SK-N-SH (cell line): ENCODE measurements around the gene ROR2. TPM values are rescaled to one million over a fixed set of nuclear protein-coding genes. Genes with fewer than 3 reads are reported as not detected.

Experiments
- CTCF ChIA-PET: fragments of 300-600, 350-600 bp; formaldehyde crosslinking; extraction: SDS; loops from one replicate; lab custom pipeline; 2021; lab: Yijun Ruan, JAX
- POLR2A ChIA-PET: fragments of 350-600 bp; sonication (Branson Sonifier 250); formaldehyde crosslinking; extraction: SDS; loops from one replicate; lab custom pipeline; 2020; ENCODE audit warnings: antibody characterized with exemption, inconsistent platforms; lab: Yijun Ruan, JAX
- DNase-seq: peaks from one replicate; pipeline ENCODE4 v3.0.0; 2012
- H2AFZ ChIP-seq: fragments of 200-600 bp; sonication (generic); 2 replicates; pipeline ENCODE4 v1.8.1; 2016; ENCODE audit warnings: antibody characterized with exemption, mild to moderate bottlenecking, low read depth
- H3F3A ChIP-seq: fragments of 200-600 bp; sonication (generic); replicated peaks from 2 replicates; pipeline ENCODE3; 2016; ENCODE audit warnings: antibody characterized with exemption, mild to moderate bottlenecking; ENCODE audit not compliant: insufficient read depth
- H3K27ac ChIP-seq, 2 experiments: fragments of 200-500 bp in 1 of 2; fragments of 200-600 bp in 1 of 2; sonication (Bioruptor generic) in 1 of 2; sonication (generic), shearing (Covaris generic) in 1 of 2; 2 replicates each; pipeline versions ENCODE4 v1.5.1 to v1.6.1; 2014 to 2016; ENCODE audit warnings: low read depth in 2 of 2, inconsistent platforms in 1 of 2, low read length in 1 of 2, mild to moderate bottlenecking in 1 of 2, mixed read lengths in 1 of 2
- H3K27me3 ChIP-seq: fragments of 200-600 bp; sonication (generic), shearing (Covaris generic); 2 replicates; pipeline ENCODE4 v1.6.1; 2016; ENCODE audit warnings: mixed run types; ENCODE audit not compliant: insufficient read depth
- H3K36me3 ChIP-seq, 2 experiments: fragments of 200-500 bp in 1 of 2; fragments of 200-600 bp in 1 of 2; sonication (Bioruptor generic) in 1 of 2; sonication (generic) in 1 of 2; replicated peaks in 1 of 2; 2 replicates each; pipeline versions ENCODE3 to v1.5.1; 2014 to 2016; ENCODE audit warnings: low read length in 1 of 2, mild to moderate bottlenecking in 1 of 2; ENCODE audit not compliant: insufficient read depth in 2 of 2, control insufficient read depth in 1 of 2
- H3K4me1 ChIP-seq, 2 experiments: fragments of 200-500 bp in 1 of 2; fragments of 200-600 bp in 1 of 2; sonication (Bioruptor generic) in 1 of 2; sonication (generic), shearing (Covaris generic) in 1 of 2; 2 replicates each; pipeline versions ENCODE4 v1.5.1 to v1.6.1; 2014 to 2016; ENCODE audit warnings: low read depth in 1 of 2, low read length in 1 of 2, mixed run types in 1 of 2; ENCODE audit not compliant: insufficient read depth in 2 of 2, control insufficient read depth in 1 of 2
- H3K4me2 ChIP-seq: fragments of 200-600 bp; sonication (generic), shearing (Covaris generic); 2 replicates; pipeline ENCODE4 v1.6.1; 2017; ENCODE audit warnings: mixed run types
- H3K4me3 ChIP-seq, 2 experiments: fragments of 200-500 bp in 1 of 2; fragments of 200-600 bp in 1 of 2; sonication (Bioruptor generic) in 1 of 2; sonication (generic), shearing (Covaris generic) in 1 of 2; 2 replicates each; pipeline versions ENCODE4 v1.5.1 to v1.8.1; 2014 to 2016; ENCODE audit warnings: low read depth in 2 of 2, inconsistent platforms in 1 of 2, low read length in 1 of 2, mild to moderate bottlenecking in 1 of 2, mixed read lengths in 1 of 2, moderate library complexity in 1 of 2
- H3K79me2 ChIP-seq: fragments of 200-600 bp; sonication (generic); 2 replicates; pipeline ENCODE4 v1.8.1; 2017; ENCODE audit warnings: mild to moderate bottlenecking; ENCODE audit not compliant: insufficient read depth
- H3K9ac ChIP-seq: fragments of 200-600 bp; sonication (generic); 2 replicates; pipeline ENCODE4 v1.6.1; 2017; ENCODE audit warnings: mixed run types
- H3K9me2 ChIP-seq: fragments of 200-600 bp; sonication (generic); 2 replicates; pipeline ENCODE4 v1.6.1; 2017; ENCODE audit warnings: mixed run types
- H3K9me3 ChIP-seq: fragments of 200-600 bp; sonication (generic); 2 replicates; pipeline ENCODE4 v1.6.1; 2017; ENCODE audit warnings: mixed run types, mild to moderate bottlenecking, moderate library complexity
- H4K20me1 ChIP-seq: fragments of 200-600 bp; sonication (generic); 2 replicates; pipeline ENCODE4 v1.6.1; 2017; ENCODE audit warnings: mild to moderate bottlenecking, mixed run types; ENCODE audit not compliant: insufficient read depth
- EP300 ChIP-seq, 2 experiments: IDR thresholded peaks; 2 replicates each; pipeline versions ENCODE4 v1.4.0 to v1.6.1; 2012; ENCODE audit warnings: borderline replicate concordance in 1 of 2, low read depth in 1 of 2, low read length in 1 of 2
- FOXJ3 ChIP-seq: sonication (generic); formaldehyde crosslinking; IDR thresholded peaks from 2 replicates; pipeline ENCODE4 v1.5.1; 2020; ENCODE audit warnings: mild to moderate bottlenecking, missing genetic modification reagents
- JUND ChIP-seq: IDR thresholded peaks from 2 replicates; pipeline ENCODE4 v1.4.0; 2012
- MEF2A ChIP-seq: IDR thresholded peaks from 2 replicates; pipeline ENCODE4 v1.4.0; 2012; ENCODE audit warnings: low read depth, borderline replicate concordance
- MXI1 ChIP-seq: IDR thresholded peaks from 2 replicates; pipeline ENCODE4 v1.6.1; 2012; ENCODE audit warnings: mild to moderate bottlenecking, low read depth, low read length, improper control_type of control experiment
- NFIC ChIP-seq: IDR thresholded peaks from 2 replicates; pipeline ENCODE4 v1.4.0; 2012; ENCODE audit warnings: borderline replicate concordance
- RAD21 ChIP-seq: IDR thresholded peaks from 2 replicates; pipeline ENCODE4 v1.6.1; 2012; ENCODE audit warnings: mild to moderate bottlenecking, low read length
- RCOR1 ChIP-seq: fragments of 150-350 bp; IDR thresholded peaks from 2 replicates; pipeline ENCODE4 v1.6.1; 2017; ENCODE audit warnings: antibody characterized with exemption, low read length
- RFX5 ChIP-seq: IDR thresholded peaks from 2 replicates; pipeline ENCODE4 v1.6.1; 2012; ENCODE audit warnings: mild to moderate bottlenecking, improper control_type of control experiment, low read length
- TAF1 ChIP-seq: IDR thresholded peaks from 2 replicates; pipeline ENCODE4 v1.6.1; 2012; ENCODE audit warnings: low read depth, mild to moderate bottlenecking, low read length, moderate library complexity, borderline replicate concordance
- YY1 ChIP-seq: IDR thresholded peaks from 2 replicates; pipeline ENCODE4 v1.4.0; 2012; ENCODE audit warnings: low read depth, mild to moderate bottlenecking
- WGBS: methylation state at CpG from one replicate; pipeline ENCODE4 v1.1.6; 2017; ENCODE audit warnings: low lambda C conversion rate; 5-methylcytosine and 5-hydroxymethylcytosine counted together
- polyA plus RNA-seq, 3 experiments: library from polyadenylated mRNA; depleted of rRNA; stranded (reverse); fragments of >200 nt; gene quantifications; 2 replicates each; pipeline ENCODE4 v1.2.3, GENCODE V29; 2012
- TF ChIP-seq, protein P1 (sequence below): IDR thresholded peaks from 2 replicates; pipeline ENCODE4; 2012
- TF ChIP-seq, protein P2 (sequence below): IDR thresholded peaks from 2 replicates; pipeline ENCODE4 v1.4.0; 2012; ENCODE audit warnings: low read depth
- TF ChIP-seq, protein P3 (sequence below): fragments of 200-600 bp; sonication (generic); IDR thresholded peaks from 2 replicates; pipeline ENCODE4 v1.6.1; 2017; ENCODE audit warnings: antibody characterized with exemption, mild to moderate bottlenecking, moderate library complexity
- TF ChIP-seq, protein P4 (sequence below): fragments of 150-350 bp; IDR thresholded peaks from 2 replicates; pipeline ENCODE4 v1.6.1; 2017; ENCODE audit warnings: antibody characterized with exemption, low read length, low read depth, borderline replicate concordance

Gene ROR2
- polyA plus RNA-seq, 1 of the 3 experiments (the other 2 are of a cell fraction) = 0.43 TPM

DNA sequence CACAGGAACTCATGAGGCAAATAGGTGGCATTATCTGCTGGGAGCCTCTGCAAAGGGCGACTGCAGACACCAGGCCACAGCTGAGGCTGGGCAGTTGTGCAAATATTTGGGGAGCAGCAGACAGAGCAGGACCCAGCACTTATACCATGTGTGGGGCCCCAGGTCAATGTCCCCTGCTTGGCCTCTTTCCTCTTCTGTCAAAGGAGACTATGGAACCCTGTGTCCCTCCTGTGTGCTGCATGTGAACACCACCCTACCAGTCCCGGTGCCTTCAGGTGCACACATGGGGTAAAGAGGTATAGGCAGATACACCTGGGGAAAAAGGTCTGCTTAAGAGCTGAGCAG is 50.8 kb downstream of the ROR2 start:
- Histone ChIP-seq H3K79me2 (no peaks in the 10 kb centered on the region), H3K36me3 (no peaks in the 10 kb centered on the region), H3K27me3 (no peaks in the 10 kb centered on the region), H4K20me1 (no peaks in the 10 kb centered on the region), H2AFZ (no peak overlapping the region), H3K9me2 (no peaks in the 10 kb centered on the region), H3K4me2 (no peak overlapping the region), H3K4me3 (no peak overlapping the region), H3K9ac (no peak overlapping the region), H3K27ac (peak overlapping the region in 1 of 2 experiments; percentile 97; a peak in 2 of 4 replicates), H3K4me1 (peaks cover 18 to 62% of the 10 kb centered on the region in 2 experiments; a peak in 3 of 4 replicates), H3K9me3 (no peaks in the 10 kb centered on the region), H3F3A (no peaks in the 10 kb centered on the region)
- TF ChIP-seq EP300 (IDR thresholded peaks at IDR 0.05; ENCODE audit: borderline replicate concordance in 1 of 2, low read depth in 1 of 2, low read length in 1 of 2) (0 out of 4 replicates have a peak, but pooled peaks of 1 of the 2 experiments have one; percentile 35), JUND (no peak)
- TF ChIP-seq, protein P1, sequence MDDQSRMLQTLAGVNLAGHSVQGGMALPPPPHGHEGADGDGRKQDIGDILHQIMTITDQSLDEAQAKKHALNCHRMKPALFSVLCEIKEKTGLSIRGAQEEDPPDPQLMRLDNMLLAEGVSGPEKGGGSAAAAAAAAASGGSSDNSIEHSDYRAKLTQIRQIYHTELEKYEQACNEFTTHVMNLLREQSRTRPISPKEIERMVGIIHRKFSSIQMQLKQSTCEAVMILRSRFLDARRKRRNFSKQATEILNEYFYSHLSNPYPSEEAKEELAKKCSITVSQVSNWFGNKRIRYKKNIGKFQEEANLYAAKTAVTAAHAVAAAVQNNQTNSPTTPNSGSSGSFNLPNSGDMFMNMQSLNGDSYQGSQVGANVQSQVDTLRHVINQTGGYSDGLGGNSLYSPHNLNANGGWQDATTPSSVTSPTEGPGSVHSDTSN = no peak
- WGBS = 100% methylated on average over 2 of the region's 2 CpGs
- DNase-seq = no peak
- ChIA-PET CTCF (interaction anchor here (0.7 to 6.6 kb wide), 7 partner anchors 8 to 165 kb away, joined by 3 to 54 read pairs (median 6); partner anchors contain the start of gene ROR2), POLR2A (no interaction called here)

DNA sequence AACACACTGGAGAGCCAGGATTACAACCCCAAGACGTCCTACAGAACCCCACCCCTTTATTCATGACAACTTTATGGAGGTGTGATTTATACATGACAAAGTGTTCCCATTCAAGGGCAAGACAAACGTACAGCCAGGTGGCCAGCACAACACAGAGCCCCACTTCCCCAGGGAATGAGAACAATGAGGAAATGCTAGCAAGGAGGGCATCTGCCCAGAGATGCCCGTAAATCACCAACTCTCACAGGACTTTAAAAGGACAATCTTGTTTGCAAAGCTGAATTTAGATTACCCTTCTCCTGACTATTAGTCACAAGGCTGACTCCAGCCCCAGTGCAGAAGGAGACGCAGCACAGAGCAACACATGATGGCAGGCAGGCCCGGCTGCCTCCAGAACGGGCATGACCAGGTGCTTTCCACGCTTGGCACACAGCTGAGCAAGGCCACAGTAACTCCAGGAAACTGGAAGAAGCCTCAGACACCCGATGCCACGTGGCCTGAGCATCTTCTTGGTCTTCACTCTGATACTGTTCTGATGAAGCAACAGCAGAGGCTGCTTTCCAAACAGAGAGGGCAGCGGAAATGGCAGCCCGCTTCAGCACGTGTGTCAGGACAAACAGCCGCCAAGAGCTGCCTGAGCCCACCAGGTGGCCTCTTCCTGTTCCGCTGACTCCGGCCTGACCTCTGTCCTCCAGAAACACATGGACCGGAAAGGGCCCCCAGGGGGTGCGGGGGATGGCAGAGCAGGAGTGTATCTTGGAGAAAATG is 51.4 kb downstream of the ROR2 start:
- CTCF ChIA-PET = interaction anchor here (0.7 to 6.6 kb wide), 8 partner anchors 7 to 164 kb away, joined by 3 to 54 read pairs (median 6); partner anchors contain the start of gene ROR2
- WGBS = 58% methylated on average over 17 of the region's 17 CpGs
- TF ChIP-seq, protein P2, sequence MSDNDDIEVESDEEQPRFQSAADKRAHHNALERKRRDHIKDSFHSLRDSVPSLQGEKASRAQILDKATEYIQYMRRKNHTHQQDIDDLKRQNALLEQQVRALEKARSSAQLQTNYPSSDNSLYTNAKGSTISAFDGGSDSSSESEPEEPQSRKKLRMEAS = no peak
- TF ChIP-seq MEF2A (no peak), FOXJ3 (CRISPR knock-in tag) (peak; percentile 23; the same call in 1 of the 2 replicates), TAF1 (no peak), YY1 (no peak), MXI1 (peak; percentile 43; the same call in 1 of the 2 replicates), RAD21 (peak; percentile 16), NFIC (no peak), RFX5 (no peak), RCOR1 (no peak)
- TF ChIP-seq, protein P3, sequence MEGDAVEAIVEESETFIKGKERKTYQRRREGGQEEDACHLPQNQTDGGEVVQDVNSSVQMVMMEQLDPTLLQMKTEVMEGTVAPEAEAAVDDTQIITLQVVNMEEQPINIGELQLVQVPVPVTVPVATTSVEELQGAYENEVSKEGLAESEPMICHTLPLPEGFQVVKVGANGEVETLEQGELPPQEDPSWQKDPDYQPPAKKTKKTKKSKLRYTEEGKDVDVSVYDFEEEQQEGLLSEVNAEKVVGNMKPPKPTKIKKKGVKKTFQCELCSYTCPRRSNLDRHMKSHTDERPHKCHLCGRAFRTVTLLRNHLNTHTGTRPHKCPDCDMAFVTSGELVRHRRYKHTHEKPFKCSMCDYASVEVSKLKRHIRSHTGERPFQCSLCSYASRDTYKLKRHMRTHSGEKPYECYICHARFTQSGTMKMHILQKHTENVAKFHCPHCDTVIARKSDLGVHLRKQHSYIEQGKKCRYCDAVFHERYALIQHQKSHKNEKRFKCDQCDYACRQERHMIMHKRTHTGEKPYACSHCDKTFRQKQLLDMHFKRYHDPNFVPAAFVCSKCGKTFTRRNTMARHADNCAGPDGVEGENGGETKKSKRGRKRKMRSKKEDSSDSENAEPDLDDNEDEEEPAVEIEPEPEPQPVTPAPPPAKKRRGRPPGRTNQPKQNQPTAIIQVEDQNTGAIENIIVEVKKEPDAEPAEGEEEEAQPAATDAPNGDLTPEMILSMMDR = no peak
- TF ChIP-seq, protein P4, sequence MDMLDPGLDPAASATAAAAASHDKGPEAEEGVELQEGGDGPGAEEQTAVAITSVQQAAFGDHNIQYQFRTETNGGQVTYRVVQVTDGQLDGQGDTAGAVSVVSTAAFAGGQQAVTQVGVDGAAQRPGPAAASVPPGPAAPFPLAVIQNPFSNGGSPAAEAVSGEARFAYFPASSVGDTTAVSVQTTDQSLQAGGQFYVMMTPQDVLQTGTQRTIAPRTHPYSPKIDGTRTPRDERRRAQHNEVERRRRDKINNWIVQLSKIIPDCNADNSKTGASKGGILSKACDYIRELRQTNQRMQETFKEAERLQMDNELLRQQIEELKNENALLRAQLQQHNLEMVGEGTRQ = no peak
- Histone ChIP-seq H3K27ac (peak overlapping the region in 1 of 2 experiments; percentile 97; a peak in 2 of 4 replicates), H3K36me3 (no peaks in the 10 kb centered on the region), H2AFZ (no peak overlapping the region), H3K79me2 (no peaks in the 10 kb centered on the region), H3K4me2 (no peak overlapping the region), H3K4me3 (no peak overlapping the region), H3K4me1 (peaks cover 18 to 65% of the 10 kb centered on the region in 2 experiments; a peak in 3 of 4 replicates), H3K27me3 (no peaks in the 10 kb centered on the region), H3K9ac (no peak overlapping the region), H3K9me3 (no peaks in the 10 kb centered on the region), H3F3A (no peaks in the 10 kb centered on the region), H3K9me2 (no peaks in the 10 kb centered on the region), H4K20me1 (no peaks in the 10 kb centered on the region)
- POLR2A ChIA-PET = no interaction called here
- peak; percentile 68 for DNase-seq
